A549 (cell line): Measurements from ENCODE around the gene PITX3. TPM values are rescaled to one million over a fixed set of nuclear protein-coding genes. Genes with fewer than 3 reads are reported as not detected.

Experiments used
- ATAC-seq, 2 experiments: fragments of 200-7000 bp in 1 of 2; fragments of >200 bp in 1 of 2; cut with Nextera tagmentation in 1 of 2; cut with Tn5 transposase in 1 of 2; 3 replicates each; pipeline versions ENCODE4 v1.8.0 to v1.9.1; 2018 to 2020; ENCODE audit warnings: mild to moderate bottlenecking in 1 of 2, moderate library complexity in 1 of 2
- CTCF ChIA-PET: fragments of 300-600 bp; sonication (Branson Sonifier 250); formaldehyde crosslinking; extraction: SDS; loops from one replicate; lab custom pipeline; 2021; ENCODE audit warnings: antibody characterized with exemption, inconsistent platforms; lab: Yijun Ruan, JAX
- POLR2A ChIA-PET: fragments of 350-600 bp; formaldehyde crosslinking; extraction: SDS; loops from one replicate; lab custom pipeline; 2021; ENCODE audit warnings: antibody characterized with exemption, inconsistent platforms; lab: Yijun Ruan, JAX
- DNase-seq, 2 experiments: peaks; one replicate each; pipeline versions ENCODE4 v3.0.0 to v3.0.0-alpha.2; 2011 to 2016; ENCODE audit warnings: low read depth in 1 of 2, low spot score in 1 of 2
- FAIRE-seq: peaks from 2 replicates; lab custom pipeline; 2011; peaks lifted over from hg19 to GRCh38; lab: Jason Lieb, UNC
- H3K27ac ChIP-seq, 2 experiments: fragments of >200 bp; sonication (Bioruptor Twin); formaldehyde crosslinking; 3 replicates each; pipeline ENCODE4 v1.5.1; 2016 to 2017
- H3K4me1 ChIP-seq: fragments of >200 bp; sonication (Bioruptor Twin); formaldehyde crosslinking; 3 replicates; pipeline ENCODE4 v1.6.1; 2016
- H3K4me2 ChIP-seq: fragments of >200 bp; sonication (Bioruptor Twin); formaldehyde crosslinking; 3 replicates; pipeline ENCODE4 v1.6.1; 2016
- H3K4me3 ChIP-seq: fragments of >200 bp; sonication (Bioruptor Twin); formaldehyde crosslinking; 3 replicates; pipeline ENCODE4 v1.5.1; 2016
- H3K9me3 ChIP-seq: fragments of >200 bp; sonication (Bioruptor Twin); formaldehyde crosslinking; 3 replicates; pipeline ENCODE4 v1.6.1; 2016
- BCL3 ChIP-seq: fragments of >200 bp; sonication (Bioruptor Twin); formaldehyde crosslinking; IDR thresholded peaks from 3 replicates; pipeline ENCODE4 v1.6.1; 2016
- CEBPB ChIP-seq, 2 experiments: fragments of >200 bp in 1 of 2; sonication (Bioruptor Twin) in 1 of 2; formaldehyde crosslinking in 1 of 2; IDR thresholded peaks; 2 replicates each; pipeline ENCODE4 v1.6.1; 2012 to 2016
- EHF ChIP-seq: fragments of 250-450 bp; sonication (Bioruptor Pico); IDR thresholded peaks from 2 replicates; pipeline ENCODE4 v1.5.0; 2020; ENCODE audit warnings: mild to moderate bottlenecking
- HDAC2 ChIP-seq: fragments of 200-600 bp; sonication (generic); IDR thresholded peaks from 2 replicates; pipeline ENCODE4 v1.6.1; 2016
- HMGXB4 ChIP-seq: fragments of 250-450 bp; sonication (Bioruptor Pico); IDR thresholded peaks from 2 replicates; pipeline ENCODE4 v1.5.0; 2021; ENCODE audit warnings: mild to moderate bottlenecking, moderate library complexity, borderline replicate concordance
- HOXA7 ChIP-seq: fragments of 250-450 bp; sonication (Bioruptor Pico); IDR thresholded peaks from 2 replicates; pipeline ENCODE4 v1.5.0; 2020; ENCODE audit warnings: mild to moderate bottlenecking, moderate library complexity
- HOXB13 ChIP-seq: fragments of 250-450 bp; sonication (Bioruptor Pico); IDR thresholded peaks from 2 replicates; pipeline ENCODE4 v1.5.0; 2020; ENCODE audit warnings: low read depth, mild to moderate bottlenecking, moderate library complexity
- JUN ChIP-seq, 2 experiments: fragments of >200 bp; sonication (Bioruptor Twin); formaldehyde crosslinking; IDR thresholded peaks; 2 replicates in 1 of 2; 3 replicates in 1 of 2; pipeline ENCODE4 v1.6.1; 2016 to 2017
- KDM1A ChIP-seq: fragments of 200-600 bp; sonication (generic); IDR thresholded peaks from 2 replicates; pipeline ENCODE4 v1.6.1; 2016; ENCODE audit warnings: low read depth, mild to moderate bottlenecking
- NPAS2 ChIP-seq: fragments of 250-450 bp; sonication (Bioruptor Pico); IDR thresholded peaks from 2 replicates; pipeline ENCODE4 v1.8.0; 2022; ENCODE audit warnings: mild to moderate bottlenecking, moderate library complexity, borderline replicate concordance
- NR3C1 ChIP-seq: fragments of >200 bp; sonication (Bioruptor Twin); formaldehyde crosslinking; IDR thresholded peaks from 3 replicates; pipeline ENCODE4 v1.6.1; 2017
- PBX3 ChIP-seq: IDR thresholded peaks from 2 replicates; pipeline ENCODE4 v1.6.1; 2012
- PHF8 ChIP-seq: fragments of 200-600 bp; sonication (generic); IDR thresholded peaks from 2 replicates; pipeline ENCODE4 v1.6.1; 2016; ENCODE audit warnings: low read depth, mild to moderate bottlenecking, antibody characterized with exemption, moderate library complexity, borderline replicate concordance
- POLR2A ChIP-seq: IDR thresholded peaks from 2 replicates; pipeline ENCODE4 v1.6.1; 2012; ENCODE audit warnings: mild to moderate bottlenecking, low read length
- RNF2 ChIP-seq: fragments of 200-600 bp; sonication (generic); IDR thresholded peaks from 2 replicates; pipeline ENCODE4 v1.6.1; 2016; ENCODE audit warnings: low read depth, mild to moderate bottlenecking, antibody characterized with exemption, moderate library complexity, borderline replicate concordance
- TFCP2L1 ChIP-seq: fragments of 250-450 bp; sonication (Bioruptor Pico); IDR thresholded peaks from 2 replicates; pipeline ENCODE4 v1.5.0; 2021; ENCODE audit warnings: mild to moderate bottlenecking
- ZC3H11A ChIP-seq: fragments of 450-650 bp; IDR thresholded peaks from 2 replicates; pipeline ENCODE4 v1.6.1; 2014; ENCODE audit warnings: antibody characterized with exemption, mild to moderate bottlenecking
- ZFP36 ChIP-seq: fragments of 450-650 bp; IDR thresholded peaks from 2 replicates; pipeline ENCODE4 v1.6.1; 2014; ENCODE audit warnings: borderline replicate concordance; ENCODE audit not compliant: partially characterized antibody
- WGBS: methylation state at CpG from one replicate; pipeline ENCODE4 v1.1.6; 2017; ENCODE audit errors: missing lambda C conversion rate; 5-methylcytosine and 5-hydroxymethylcytosine counted together
- polyA plus RNA-seq, 4 experiments: library from polyadenylated mRNA; depleted of rRNA in 3 of 4; stranded (reverse); fragments of >200 nt; fragmentation: RNase III in 1 of 4; extraction: RNeasy Plus Mini Kit Qiagen cat#74134 plus additional on column Dnase treatment in 1 of 4; gene quantifications; 2 replicates in 3 of 4; 3 replicates in 1 of 4; pipeline ENCODE4 v1.2.3, GENCODE V29; 2011 to 2017

Gene PITX3
- polyA plus RNA-seq, 2 of the 4 experiments (the other 2 are of a cell fraction), result 0.09 TPM; not detected in 1

- POLR2A ChIA-PET, result no interaction called here
- CTCF ChIA-PET, result interaction anchor here (1.2 to 3.0 kb wide), 4 partner anchors 15 to 167 kb away, joined by 4 to 9 read pairs (median 4); no protein-coding TSS in a partner anchor
Observed at GRCh38 chr10:102185272-102185671, 56.0 kb downstream of the PITX3 start.

GRCh38 chr10:102184606-102185005 is 56.7 kb downstream of the PITX3 start:
- Histone ChIP-seq H3K4me3 (no peak overlapping the region), H3K4me1 (no peaks in the 10 kb centered on the region), H3K27ac (no peak overlapping the region), H3K4me2 (no peak overlapping the region), H3K9me3 (peaks cover 19% of the 10 kb centered on the region)
- ChIA-PET POLR2A (no interaction called here), CTCF (interaction anchor here (1.1 to 3.0 kb wide), 5 partner anchors 15 to 167 kb away, joined by 3 to 9 read pairs (median 4); no protein-coding TSS in a partner anchor)
- WGBS, result 45% methylated on average over 2 of the region's 2 CpGs
- ATAC-seq (no peak), FAIRE-seq (no peak), DNase-seq (no peak)
- TF ChIP-seq EHF (CRISPR knock-in tag), result no peak
- no peak for TF ChIP-seq JUN (IDR thresholded peaks at IDR 0.05)
- TF ChIP-seq ZFP36, result no peak
- no peak for TF ChIP-seq CEBPB (IDR thresholded peaks at IDR 0.05)
- TF ChIP-seq RNF2, result no peak
- TF ChIP-seq HOXB13 (CRISPR knock-in tag), result no peak
- no peak for TF ChIP-seq PBX3
- TF ChIP-seq BCL3, result no peak
- no peak for TF ChIP-seq HOXA7 (CRISPR knock-in tag)
- no peak for TF ChIP-seq POLR2A
- no peak for TF ChIP-seq ZC3H11A
- no peak for TF ChIP-seq NPAS2 (CRISPR knock-in tag)
- TF ChIP-seq KDM1A, result no peak
- TF ChIP-seq TFCP2L1, result no peak
- TF ChIP-seq HDAC2, result no peak
- TF ChIP-seq PHF8, result no peak
- no peak for TF ChIP-seq HMGXB4 (CRISPR knock-in tag)

More at GRCh38 chr10:102185272-102185671, 56.0 kb downstream of the PITX3 start:
- ATAC-seq (no peak), DNase-seq (no peak), FAIRE-seq (no peak)
- Histone ChIP-seq H3K27ac (no peak overlapping the region), H3K4me2 (no peak overlapping the region), H3K4me3 (no peak overlapping the region), H3K4me1 (no peaks in the 10 kb centered on the region), H3K9me3 (peaks cover 19% of the 10 kb centered on the region)
- WGBS, result 20% methylated on average over 2 of the region's 2 CpGs
- no peak for TF ChIP-seq NR3C1

Other genes with a start within 250 kb of the PITX3 start
- 17.3 and 20.1 TPM in 2 replicates for gene ARMH3, start 185.3 kb downstream of the PITX3 start, polyA plus RNA-seq (2011; rRNA removed)
- gene ARMH3, start 185.3 kb downstream of the PITX3 start, polyA plus RNA-seq (2017; fragmentation: RNase III; extraction: RNeasy Plus Mini Kit Qiagen cat#74134 plus additional on column Dnase treatment), result 11.3 to 13.3 TPM (median 12.7 TPM) in 3 replicates
- gene HPS6, start 176.2 kb downstream of the PITX3 start, polyA plus RNA-seq (2011; rRNA removed), result 5.6 and 7.6 TPM in 2 replicates
- gene HPS6, start 176.2 kb downstream of the PITX3 start, polyA plus RNA-seq (2017; fragmentation: RNase III; extraction: RNeasy Plus Mini Kit Qiagen cat#74134 plus additional on column Dnase treatment), result 13.0 to 16.7 TPM (median 15.3 TPM) in 3 replicates
- gene LDB1, start 121.1 kb downstream of the PITX3 start, polyA plus RNA-seq (2011; rRNA removed), result 47.0 and 47.5 TPM in 2 replicates
- gene LDB1, start 121.1 kb downstream of the PITX3 start, polyA plus RNA-seq (2017; fragmentation: RNase III; extraction: RNeasy Plus Mini Kit Qiagen cat#74134 plus additional on column Dnase treatment), result 33.3 to 37.3 TPM (median 37.2 TPM) in 3 replicates
- gene PPRC1, start 108.5 kb downstream of the PITX3 start, polyA plus RNA-seq (2011; rRNA removed), result 27.0 and 34.1 TPM in 2 replicates
- gene PPRC1, start 108.5 kb downstream of the PITX3 start, polyA plus RNA-seq (2017; fragmentation: RNase III; extraction: RNeasy Plus Mini Kit Qiagen cat#74134 plus additional on column Dnase treatment), result 43.9 to 49.1 TPM (median 44.1 TPM) in 3 replicates
- gene NOLC1, start 89.1 kb downstream of the PITX3 start, polyA plus RNA-seq (2011; rRNA removed), result 128 and 188 TPM in 2 replicates
- 123 to 155 TPM (median 129 TPM) in 3 replicates for gene NOLC1, start 89.1 kb downstream of the PITX3 start, polyA plus RNA-seq (2017; fragmentation: RNase III; extraction: RNeasy Plus Mini Kit Qiagen cat#74134 plus additional on column Dnase treatment)
- gene ELOVL3, start 15.2 kb downstream of the PITX3 start, polyA plus RNA-seq (2011; rRNA removed), result 0.53 and 0.86 TPM in 2 replicates
- gene ELOVL3, start 15.2 kb downstream of the PITX3 start, polyA plus RNA-seq (2017; fragmentation: RNase III; extraction: RNeasy Plus Mini Kit Qiagen cat#74134 plus additional on column Dnase treatment), result 0.22 to 0.41 TPM (median 0.30 TPM) in 3 replicates
- gene GBF1, start 4.0 kb upstream of the PITX3 start, polyA plus RNA-seq (2011; rRNA removed), result 21.3 and 34.7 TPM in 2 replicates
- gene GBF1, start 4.0 kb upstream of the PITX3 start, polyA plus RNA-seq (2017; fragmentation: RNase III; extraction: RNeasy Plus Mini Kit Qiagen cat#74134 plus additional on column Dnase treatment), result 20.4 to 22.2 TPM (median 22.1 TPM) in 3 replicates
- gene NFKB2, start 154.2 kb upstream of the PITX3 start, polyA plus RNA-seq (2011; rRNA removed), result 20.5 and 27.6 TPM in 2 replicates
- 35.7 to 63.6 TPM (median 36.6 TPM) in 3 replicates for gene NFKB2, start 154.2 kb upstream of the PITX3 start, polyA plus RNA-seq (2017; fragmentation: RNase III; extraction: RNeasy Plus Mini Kit Qiagen cat#74134 plus additional on column Dnase treatment)
- 0.14 and 0.19 TPM in 2 replicates for gene PSD, start 177.3 kb upstream of the PITX3 start, polyA plus RNA-seq (2011; rRNA removed)
- 0.42 to 0.75 TPM (median 0.70 TPM) in 3 replicates for gene PSD, start 177.3 kb upstream of the PITX3 start, polyA plus RNA-seq (2017; fragmentation: RNase III; extraction: RNeasy Plus Mini Kit Qiagen cat#74134 plus additional on column Dnase treatment)
- 3.7 and 4.8 TPM in 2 replicates for gene FBXL15, start 179.3 kb upstream of the PITX3 start, polyA plus RNA-seq (2011; rRNA removed)
- gene FBXL15, start 179.3 kb upstream of the PITX3 start, polyA plus RNA-seq (2017; fragmentation: RNase III; extraction: RNeasy Plus Mini Kit Qiagen cat#74134 plus additional on column Dnase treatment), result 8.7 to 10.4 TPM (median 9.4 TPM) in 3 replicates
- 42.5 and 43.7 TPM in 2 replicates for gene CUEDC2, start 191.1 kb upstream of the PITX3 start, polyA plus RNA-seq (2011; rRNA removed)
- 52.1 to 69.3 TPM (median 67.4 TPM) in 3 replicates for gene CUEDC2, start 191.1 kb upstream of the PITX3 start, polyA plus RNA-seq (2017; fragmentation: RNase III; extraction: RNeasy Plus Mini Kit Qiagen cat#74134 plus additional on column Dnase treatment)
- 0.09 and 0.12 TPM in 2 replicates for gene C10orf95, start 210.0 kb upstream of the PITX3 start, polyA plus RNA-seq (2011; rRNA removed)
- 0.07 to 0.13 TPM (median 0.07 TPM) in 3 replicates for gene C10orf95, start 210.0 kb upstream of the PITX3 start, polyA plus RNA-seq (2017; fragmentation: RNase III; extraction: RNeasy Plus Mini Kit Qiagen cat#74134 plus additional on column Dnase treatment)